HG02840 (cell line): ENCODE measurements around the gene DCUN1D5.

Experiments
- ATAC-seq: cut with Tn5 transposase; IDR thresholded peaks from one replicate; pipeline ENCODE4 v1.9.1; 2021; ENCODE audit warnings: mild to moderate bottlenecking, moderate library complexity, moderate number of reproducible peaks; ENCODE audit not compliant: unreplicated experiment, low FRiP score

Gene DCUN1D5

GRCh38 chr11:103061656-103062055 is 30.3 kb downstream of the DCUN1D5 start:
- ATAC-seq: no peak

GRCh38 chr11:103055221-103055890 is 36.6 kb downstream of the DCUN1D5 start:
- no peak for ATAC-seq

DNA sequence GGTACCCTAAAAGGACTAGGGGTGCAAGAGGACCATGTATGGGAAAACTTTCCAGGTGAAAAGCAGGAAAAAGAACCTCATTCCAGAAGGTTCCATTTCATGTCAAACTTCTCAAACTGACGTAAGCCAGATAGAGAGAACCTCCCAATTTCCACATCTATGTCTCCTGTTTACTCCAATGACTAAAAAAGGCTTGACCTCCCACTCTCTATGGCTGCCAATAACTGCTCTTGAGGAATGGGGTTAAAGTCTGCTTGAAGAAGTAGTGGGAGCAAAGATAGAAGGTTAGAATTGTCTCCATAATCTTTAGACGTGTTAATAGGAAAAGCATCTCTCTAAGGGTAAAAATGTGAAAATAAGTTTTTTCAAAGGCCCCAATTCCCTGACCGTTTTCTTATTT is 38.0 kb downstream of the DCUN1D5 start:
- no peak for ATAC-seq

DNA sequence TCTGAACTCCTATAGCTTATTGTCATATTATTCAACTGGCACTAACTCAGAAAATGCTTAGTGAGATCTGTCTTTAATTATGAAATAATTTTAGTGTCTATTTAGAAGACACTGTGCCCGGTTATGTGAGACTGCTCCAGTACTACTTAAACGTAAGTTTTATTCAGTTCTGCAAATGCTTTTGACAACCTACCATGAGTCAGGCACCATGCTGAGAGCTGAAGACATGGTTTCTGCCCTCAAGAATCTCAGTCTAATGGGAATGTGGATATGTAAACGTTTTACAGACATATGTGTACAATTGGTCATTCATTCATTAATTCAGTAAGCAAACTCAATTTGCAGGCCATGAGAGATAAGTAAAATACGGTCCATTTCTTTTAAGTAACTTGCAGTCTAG is 40.0 kb downstream of the DCUN1D5 start:
- ATAC-seq: no peak

DNA sequence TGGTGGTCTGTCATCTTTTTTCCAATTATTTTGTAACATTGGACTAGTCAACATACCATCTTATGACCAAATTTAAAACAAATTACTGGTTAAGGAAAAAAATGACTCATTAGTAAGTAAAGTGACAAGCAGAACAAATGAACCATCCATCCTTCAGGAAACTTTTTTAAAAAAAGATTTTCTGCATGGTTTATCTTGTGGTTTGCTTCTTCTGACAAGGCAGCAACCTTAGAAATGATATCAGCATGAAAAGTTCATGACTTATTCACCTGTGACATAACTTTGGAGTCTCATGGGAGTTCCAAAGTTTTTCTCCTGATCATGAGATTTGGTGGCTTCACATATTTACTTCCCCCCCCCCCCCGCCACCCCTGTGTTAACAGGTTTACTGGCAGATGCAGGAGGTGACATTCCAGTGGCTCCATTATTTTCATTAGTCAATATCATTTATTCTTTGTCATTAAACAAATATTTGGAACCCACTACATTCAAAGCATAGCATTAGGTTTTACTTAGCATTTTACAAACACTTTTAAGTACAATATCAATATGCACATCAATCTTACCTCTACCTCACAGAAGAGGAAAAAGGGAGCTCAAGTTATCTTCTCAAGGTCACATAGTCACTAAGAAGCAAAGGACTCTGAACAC is 40.7 kb downstream of the DCUN1D5 start:
- ATAC-seq: no peak

DNA sequence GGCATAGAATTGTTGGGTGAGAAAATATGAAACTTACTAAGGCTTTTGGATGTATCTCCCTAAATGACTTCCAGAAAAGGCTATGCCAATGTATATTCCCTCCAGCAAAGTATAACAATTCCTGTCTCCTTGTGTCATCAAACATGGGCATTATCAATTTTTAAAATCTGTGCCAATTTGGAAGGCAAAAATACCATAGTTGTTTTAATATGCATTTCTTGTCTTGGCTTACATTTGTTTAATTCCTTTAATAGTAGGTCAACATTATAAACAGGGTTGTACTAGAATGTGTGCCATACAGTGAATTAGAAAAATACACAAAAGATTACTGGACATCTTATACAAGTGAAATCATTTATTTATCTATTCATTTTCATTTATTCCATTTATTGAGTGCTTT is 41.6 kb downstream of the DCUN1D5 start:
- ATAC-seq: no peak

- ATAC-seq: no peak
These were observed 44.1 kb downstream of the DCUN1D5 start for GRCh38 chr11:103047837-103048236.

GRCh38 chr11:103043826-103044678 is 47.9 kb downstream of the DCUN1D5 start:
- no peak for ATAC-seq

DNA sequence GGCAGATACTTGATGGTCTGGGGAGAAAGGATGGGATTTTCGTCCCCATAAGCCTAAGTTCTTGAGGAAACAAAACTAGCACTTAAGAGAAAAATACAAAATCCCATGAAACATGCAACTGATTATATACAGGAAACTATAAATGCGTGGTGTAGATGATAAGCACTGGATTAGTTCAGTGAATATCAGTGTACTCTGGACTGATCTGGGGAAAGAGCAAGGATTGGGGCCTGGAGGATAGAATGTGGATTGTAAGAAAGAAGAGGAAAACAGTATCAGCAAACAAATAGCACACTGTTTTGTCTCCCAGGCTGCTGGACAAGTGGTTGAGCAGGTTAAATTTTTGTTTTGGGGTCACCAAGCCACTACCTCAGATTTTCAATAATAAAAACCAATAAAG is 49.8 kb downstream of the DCUN1D5 start:
- ATAC-seq: no peak

DNA sequence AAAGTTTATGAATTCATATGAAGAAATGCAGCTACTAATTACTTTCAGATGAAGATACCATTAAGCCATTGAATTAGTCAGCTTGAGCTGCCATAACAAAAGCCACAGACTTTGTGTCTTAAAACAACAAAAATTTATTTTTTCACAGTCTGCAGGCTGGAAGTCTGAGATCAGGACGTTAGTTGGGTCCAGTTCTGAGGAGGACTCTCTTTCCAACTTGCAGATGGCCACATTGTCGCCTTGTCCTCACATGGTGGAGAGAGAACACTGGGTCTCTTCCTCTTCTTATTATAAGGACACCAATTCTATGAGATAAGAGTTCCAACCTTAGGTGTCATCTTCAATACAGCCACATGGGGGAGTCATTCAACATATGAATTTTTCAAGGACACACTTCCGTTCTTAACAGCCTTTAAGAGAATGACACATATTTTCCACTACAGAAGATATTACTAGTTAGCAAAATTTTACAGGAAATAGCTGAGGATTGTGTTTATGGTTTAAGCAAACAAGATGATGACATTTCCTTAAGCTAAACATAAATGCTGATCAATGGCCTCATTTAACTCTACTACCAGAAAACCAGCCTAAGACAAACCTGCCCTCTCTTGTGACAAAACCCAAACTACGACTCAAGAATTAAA is 56.0 kb downstream of the DCUN1D5 start:
- peak; percentile 95 for ATAC-seq

GRCh38 chr11:103035216-103035615 is 56.7 kb downstream of the DCUN1D5 start:
- ATAC-seq: no peak

- ATAC-seq: no peak
These were observed 60.1 kb downstream of the DCUN1D5 start for GRCh38 chr11:103031834-103032233.

- no peak for ATAC-seq
These were observed 62.6 kb downstream of the DCUN1D5 start for GRCh38 chr11:103029401-103029800.

DNA sequence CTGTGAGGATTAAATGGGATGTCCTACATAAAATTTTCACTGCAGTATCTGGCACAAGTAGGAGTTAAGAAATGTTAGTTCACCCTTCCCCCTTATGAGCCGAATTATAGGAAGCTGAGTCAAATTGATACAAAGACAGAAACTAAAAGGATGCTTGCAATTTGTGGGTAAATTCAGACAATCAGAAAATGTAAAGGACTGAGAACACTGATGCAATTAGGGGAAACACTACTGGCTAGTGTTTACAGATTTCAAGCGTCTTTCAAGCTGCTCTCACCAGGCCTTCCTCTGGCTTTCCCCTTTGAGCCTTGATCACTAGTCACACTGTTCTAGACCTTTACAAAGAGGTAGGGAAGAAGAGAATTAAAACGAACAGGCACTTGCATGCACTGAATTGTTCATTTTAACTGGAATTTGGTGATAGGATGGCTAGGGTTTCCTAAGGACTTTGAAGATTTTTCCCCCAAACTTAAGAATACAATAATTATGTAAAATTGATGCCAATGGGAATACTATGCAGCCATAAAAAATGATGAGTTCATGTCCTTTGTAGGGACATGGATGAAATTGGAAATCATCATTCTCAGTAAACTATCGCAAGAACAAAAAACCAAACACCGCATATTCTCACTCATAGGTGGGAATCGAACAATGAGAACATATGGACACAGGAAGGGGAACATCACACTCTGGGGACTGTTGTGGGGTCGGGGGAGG is 63.5 kb downstream of the DCUN1D5 start:
- ATAC-seq: peak; percentile 94

DNA sequence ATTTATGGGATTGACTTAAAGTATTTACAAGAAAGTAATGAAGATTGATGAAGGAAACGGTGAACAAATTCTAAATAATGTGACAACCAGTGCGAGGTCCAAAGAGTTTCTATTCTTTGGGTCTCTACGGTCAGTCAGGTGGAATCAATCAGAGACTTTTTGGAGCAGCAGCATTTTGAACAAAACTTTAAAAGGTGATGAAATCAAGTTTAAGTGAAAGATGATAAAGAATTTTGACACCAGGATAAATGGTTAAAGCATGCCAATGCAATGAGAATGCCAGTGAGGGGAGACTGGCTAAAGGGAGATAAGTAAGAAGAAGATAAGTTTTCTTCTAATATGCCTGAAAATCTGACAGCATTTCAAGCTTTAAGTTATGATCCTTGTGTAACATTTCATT is 67.9 kb downstream of the DCUN1D5 start:
- no peak for ATAC-seq

DNA sequence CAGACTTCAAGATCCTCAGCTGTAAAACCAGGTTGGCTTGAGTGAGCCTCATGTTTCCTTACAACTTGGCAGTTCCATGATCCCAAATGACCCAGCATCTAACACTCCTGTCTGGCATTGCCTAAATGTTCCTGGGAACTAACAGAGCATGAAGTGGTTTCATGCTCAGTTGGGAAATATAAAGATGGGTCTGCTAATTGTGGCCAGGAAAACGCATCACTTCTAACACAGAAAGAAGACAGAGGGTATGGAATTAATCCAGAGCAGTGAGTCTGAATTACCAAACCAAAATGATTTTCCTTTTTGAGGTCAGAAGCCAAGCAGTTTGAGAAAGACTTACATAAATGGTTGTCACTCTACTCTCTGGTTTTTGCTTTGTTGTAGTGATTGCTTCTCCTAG is 75.9 kb downstream of the DCUN1D5 start:
- no peak for ATAC-seq

- no peak for ATAC-seq
These were observed 78.5 kb downstream of the DCUN1D5 start for GRCh38 chr11:103013421-103013820.
